Loucy (cell line): Measurements from ENCODE around the gene ITGA2.

Source experiments
- EZH2phosphoT487 ChIP-seq: fragments of 200-600 bp; IDR thresholded peaks from 2 replicates; pipeline ENCODE4 v1.6.1; 2018; ENCODE audit warnings: antibody characterized with exemption, mild to moderate bottlenecking, moderate library complexity, borderline replicate concordance
- TF ChIP-seq, protein P1 (sequence below): fragments of 200-600 bp; sonication (generic); conservative IDR thresholded peaks from 2 replicates; pipeline ENCODE4 v1.5.1; 2014; ENCODE audit warnings: mild to moderate bottlenecking, antibody characterized with exemption, low read length

GRCh38 chr5:53109443-53110127 is 120.4 kb downstream of the ITGA2 start, which contains the start of gene MOCS2:
- TF ChIP-seq, protein P1, sequence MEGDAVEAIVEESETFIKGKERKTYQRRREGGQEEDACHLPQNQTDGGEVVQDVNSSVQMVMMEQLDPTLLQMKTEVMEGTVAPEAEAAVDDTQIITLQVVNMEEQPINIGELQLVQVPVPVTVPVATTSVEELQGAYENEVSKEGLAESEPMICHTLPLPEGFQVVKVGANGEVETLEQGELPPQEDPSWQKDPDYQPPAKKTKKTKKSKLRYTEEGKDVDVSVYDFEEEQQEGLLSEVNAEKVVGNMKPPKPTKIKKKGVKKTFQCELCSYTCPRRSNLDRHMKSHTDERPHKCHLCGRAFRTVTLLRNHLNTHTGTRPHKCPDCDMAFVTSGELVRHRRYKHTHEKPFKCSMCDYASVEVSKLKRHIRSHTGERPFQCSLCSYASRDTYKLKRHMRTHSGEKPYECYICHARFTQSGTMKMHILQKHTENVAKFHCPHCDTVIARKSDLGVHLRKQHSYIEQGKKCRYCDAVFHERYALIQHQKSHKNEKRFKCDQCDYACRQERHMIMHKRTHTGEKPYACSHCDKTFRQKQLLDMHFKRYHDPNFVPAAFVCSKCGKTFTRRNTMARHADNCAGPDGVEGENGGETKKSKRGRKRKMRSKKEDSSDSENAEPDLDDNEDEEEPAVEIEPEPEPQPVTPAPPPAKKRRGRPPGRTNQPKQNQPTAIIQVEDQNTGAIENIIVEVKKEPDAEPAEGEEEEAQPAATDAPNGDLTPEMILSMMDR = no peak
- no peak for TF ChIP-seq EZH2phosphoT487
